GM12878 (cell line): ENCODE results near the gene NKX6-1.

Experiments
- ATF7 ChIP-seq: fragments of 450-650 bp; IDR thresholded peaks from 2 replicates; pipeline ENCODE4 v1.6.1; 2016; ENCODE audit warnings: low read depth, mild to moderate bottlenecking
- BHLHE40 ChIP-seq, 2 experiments: fragments of 450-650 bp in 1 of 2; IDR thresholded peaks; 2 replicates each; pipeline ENCODE4 v1.6.1; 2011 to 2017; ENCODE audit warnings: low read depth in 2 of 2, borderline replicate concordance in 1 of 2, improper control_type of control experiment in 1 of 2, low read length in 1 of 2, mild to moderate bottlenecking in 1 of 2
- CTCF ChIP-seq, 3 experiments: IDR thresholded peaks in 2 of 3; conservative IDR thresholded peaks in 1 of 3; 2 replicates each; pipeline ENCODE4 v1.5.1; 2011; ENCODE audit warnings: low read depth in 3 of 3, low read length in 3 of 3, mild to moderate bottlenecking in 3 of 3, control low read depth in 2 of 3, moderate library complexity in 2 of 3, inconsistent platforms in 1 of 3, mixed read lengths in 1 of 3; ENCODE audit not compliant: control insufficient read depth in 2 of 3, insufficient read depth in 1 of 3; ENCODE audit errors: extremely low read depth in 1 of 3
- CUX1 ChIP-seq: IDR thresholded peaks from 2 replicates; pipeline ENCODE4 v1.6.1; 2012; ENCODE audit warnings: improper control_type of control experiment, low read depth, low read length; ENCODE audit not compliant: insufficient replicate concordance
- EZH2 ChIP-seq: IDR thresholded peaks from 2 replicates; pipeline ENCODE4 v1.6.1; 2012; ENCODE audit warnings: low read depth, mild to moderate bottlenecking, control low read depth, inconsistent platforms, low read length, borderline replicate concordance; ENCODE audit not compliant: control insufficient read depth
- HDAC2 ChIP-seq: fragments of 200-600 bp; sonication (generic); IDR thresholded peaks from 2 replicates; pipeline ENCODE4 v1.6.1; 2017
- POLR2A ChIP-seq: IDR thresholded peaks from 2 replicates; pipeline ENCODE4 v1.6.1; 2011; ENCODE audit warnings: low read depth, mild to moderate bottlenecking, low read length
- TBL1XR1 ChIP-seq: IDR thresholded peaks from 2 replicates; pipeline ENCODE4 v1.6.1; 2012; ENCODE audit warnings: low read depth, low read length, improper control_type of control experiment

- TF ChIP-seq EZH2, result no peak
- no peak for TF ChIP-seq BHLHE40 (IDR thresholded peaks at IDR 0.05; ENCODE audit: borderline replicate concordance in 1 of 2, low read depth in 2 of 2, low read length in 1 of 2)
- no peak for TF ChIP-seq HDAC2
- TF ChIP-seq CTCF (IDR thresholded peaks at IDR 0.05 in 2 of 3, conservative IDR thresholded peaks at IDR 0.05 in 1 of 3; ENCODE audit: control insufficient read depth in 2 of 3, extremely low read depth in 1 of 3, insufficient read depth in 1 of 3, low read depth in 3 of 3, low read length in 3 of 3), result no peak
- no peak for TF ChIP-seq POLR2A
- no peak for TF ChIP-seq ATF7
- no peak for TF ChIP-seq TBL1XR1
- no peak for TF ChIP-seq CUX1
Observed at GRCh38 chr4:84494076-84494475, 5.0 kb downstream of the NKX6-1 start.
